ENCODE measurements around the gene HAO1.

HAO1 gene

DNA sequence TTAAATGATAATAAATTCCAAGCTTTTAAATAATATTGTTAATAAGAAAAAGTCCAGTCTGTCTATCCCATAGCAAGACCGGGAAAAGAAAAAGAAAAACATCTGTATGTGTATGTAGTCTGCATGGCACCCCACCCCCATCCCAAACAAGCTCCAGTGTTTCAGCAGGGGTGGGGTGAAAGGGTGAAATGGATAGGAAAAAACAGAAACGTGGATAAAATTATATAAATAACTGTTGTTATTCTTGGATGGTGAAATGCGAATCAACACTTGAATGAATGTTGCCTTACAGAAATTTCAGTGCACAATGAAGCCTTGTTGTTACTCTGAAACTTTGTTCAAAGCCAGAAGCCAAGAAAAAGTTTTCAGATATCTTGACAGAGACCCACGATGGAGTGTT, 31.4 kb downstream of the HAO1 start:
- H3K14ac ChIP-seq (ENCODE audit: low read length): no peak overlapping the region

DNA sequence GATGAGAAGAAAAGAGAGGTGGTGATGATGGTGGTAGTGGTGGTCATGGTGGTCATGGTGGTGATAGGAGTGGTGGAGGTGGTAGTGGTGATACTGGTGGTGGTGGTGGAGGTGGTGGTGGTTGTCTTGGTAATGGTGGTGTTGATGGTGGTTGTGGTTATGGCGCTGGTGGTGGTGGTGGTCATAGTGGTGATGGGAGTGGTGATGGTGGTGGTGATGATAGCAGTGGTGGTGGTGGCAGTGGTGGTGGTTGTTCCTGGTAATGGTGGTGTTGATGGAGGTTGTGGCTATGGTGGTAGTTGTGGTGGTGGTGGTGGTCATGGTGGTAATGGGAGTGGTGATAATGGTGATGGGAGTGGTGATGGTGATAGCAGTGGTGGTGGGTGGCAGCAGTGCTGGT, 36.8 kb downstream of the HAO1 start:
- Histone ChIP-seq H4K8ac (ENCODE audit: low read depth, low read length) (no peak overlapping the region), H3K9me3 (ENCODE audit: insufficient read depth, low read depth, low read length) (peaks cover 3% of the 10 kb centered on the region), H3K4me1 (ENCODE audit: control insufficient read depth in 1 of 2, insufficient read depth in 2 of 2, low read length in 2 of 2) (no peaks in the 10 kb centered on the region), H2BK12ac (ENCODE audit: low read length) (no peak overlapping the region), H2BK120ac (ENCODE audit: insufficient read depth, low read length, poor library complexity) (no peak overlapping the region), H3K27ac (ENCODE audit: low read depth, low read length) (no peak overlapping the region), H3K9ac (ENCODE audit: low read length) (no peak overlapping the region), H3K23ac (ENCODE audit: low read length) (no peak overlapping the region), H3K4me2 (ENCODE audit: low read length) (no peak overlapping the region), H2AK5ac (ENCODE audit: low read length) (no peak overlapping the region), H3K4me3 (ENCODE audit: low read depth, low read length) (peak overlapping the region; percentile 42), H3K79me2 (ENCODE audit: control insufficient read depth, insufficient read depth, low read length, poor library complexity) (no peaks in the 10 kb centered on the region), H2BK5ac (ENCODE audit: low read depth, low read length, poor library complexity) (no peak overlapping the region), H3K18ac (ENCODE audit: low read length) (no peak overlapping the region), H4K91ac (ENCODE audit: low read depth, low read length) (no peak overlapping the region), H3K36me3 (ENCODE audit: control insufficient read depth in 1 of 2, insufficient read depth in 2 of 2, low read length in 2 of 2) (no peaks in the 10 kb centered on the region), H3K79me1 (ENCODE audit: low read length) (no peaks in the 10 kb centered on the region), H3K14ac (ENCODE audit: low read length) (no peak overlapping the region), H3K27me3 (ENCODE audit: insufficient read depth, low read length) (no peaks in the 10 kb centered on the region), H4K12ac (ENCODE audit: low read depth, low read length) (no peak overlapping the region), H2AFZ (ENCODE audit: insufficient read depth, low read length, poor library complexity) (no peak overlapping the region), H3K4ac (ENCODE audit: low read depth, low read length) (no peak overlapping the region)
- no peak for DNase-seq
- no CpG with 5 or more reads among the region's 1 CpG for WGBS (ENCODE audit: extremely low coverage, insufficient coverage, insufficient read length)

More for the DNA sequence above, 31.4 kb downstream of the HAO1 start:
- Histone ChIP-seq H3K9me3 (ENCODE audit: insufficient read depth, low read depth, low read length) (no peaks in the 10 kb centered on the region), H3K9ac (ENCODE audit: low read length) (no peak overlapping the region), H3K4ac (ENCODE audit: low read depth, low read length) (no peak overlapping the region), H3K4me3 (ENCODE audit: low read depth, low read length) (no peak overlapping the region), H3K79me1 (ENCODE audit: low read length) (no peaks in the 10 kb centered on the region), H3K27me3 (ENCODE audit: insufficient read depth, low read length) (no peaks in the 10 kb centered on the region), H4K91ac (ENCODE audit: low read depth, low read length) (no peak overlapping the region), H4K8ac (ENCODE audit: low read depth, low read length) (no peak overlapping the region), H3K4me1 (ENCODE audit: control insufficient read depth in 1 of 2, insufficient read depth in 2 of 2, low read length in 2 of 2) (no peaks in the 10 kb centered on the region), H3K36me3 (ENCODE audit: control insufficient read depth in 1 of 2, insufficient read depth in 2 of 2, low read length in 2 of 2) (no peaks in the 10 kb centered on the region), H2BK120ac (ENCODE audit: insufficient read depth, low read length, poor library complexity) (no peak overlapping the region), H4K12ac (ENCODE audit: low read depth, low read length) (no peak overlapping the region), H3K18ac (ENCODE audit: low read length) (no peak overlapping the region), H3K79me2 (ENCODE audit: control insufficient read depth, insufficient read depth, low read length, poor library complexity) (no peaks in the 10 kb centered on the region), H2BK5ac (ENCODE audit: low read depth, low read length, poor library complexity) (no peak overlapping the region), H2AK5ac (ENCODE audit: low read length) (no peak overlapping the region), H3K4me2 (ENCODE audit: low read length) (no peak overlapping the region), H2AFZ (ENCODE audit: insufficient read depth, low read length, poor library complexity) (no peak overlapping the region), H2BK12ac (ENCODE audit: low read length) (no peak overlapping the region), H3K23ac (ENCODE audit: low read length) (no peak overlapping the region), H3K27ac (ENCODE audit: low read depth, low read length) (no peak overlapping the region)
- no peak for DNase-seq
- no CpG with 5 or more reads among the region's 4 CpGs for WGBS (ENCODE audit: extremely low coverage, insufficient coverage, insufficient read length)

DNA sequence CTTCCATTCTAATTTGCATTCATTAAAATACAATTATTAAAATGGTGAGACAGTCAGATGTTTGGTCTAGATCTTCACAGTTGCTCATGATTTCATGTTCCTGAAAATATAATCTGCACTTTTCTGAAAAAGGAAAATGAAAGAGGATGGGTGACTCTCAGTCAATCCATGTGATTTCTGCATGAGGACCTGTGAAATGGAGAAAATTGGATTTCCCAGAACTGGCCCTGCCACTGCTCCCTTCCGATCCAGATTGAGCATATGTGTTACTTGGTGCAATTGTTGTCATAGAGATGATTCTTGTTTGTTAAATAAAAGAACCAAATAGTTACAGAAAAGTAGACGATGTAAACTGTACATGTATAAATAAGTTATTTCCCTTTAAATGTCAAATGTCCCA, 37.4 kb downstream of the HAO1 start:
- H2AK5ac ChIP-seq (ENCODE audit: low read length): no peak overlapping the region
- WGBS (ENCODE audit: extremely low coverage, insufficient coverage, insufficient read length): no CpG with 5 or more reads among the region's 2 CpGs

DNA sequence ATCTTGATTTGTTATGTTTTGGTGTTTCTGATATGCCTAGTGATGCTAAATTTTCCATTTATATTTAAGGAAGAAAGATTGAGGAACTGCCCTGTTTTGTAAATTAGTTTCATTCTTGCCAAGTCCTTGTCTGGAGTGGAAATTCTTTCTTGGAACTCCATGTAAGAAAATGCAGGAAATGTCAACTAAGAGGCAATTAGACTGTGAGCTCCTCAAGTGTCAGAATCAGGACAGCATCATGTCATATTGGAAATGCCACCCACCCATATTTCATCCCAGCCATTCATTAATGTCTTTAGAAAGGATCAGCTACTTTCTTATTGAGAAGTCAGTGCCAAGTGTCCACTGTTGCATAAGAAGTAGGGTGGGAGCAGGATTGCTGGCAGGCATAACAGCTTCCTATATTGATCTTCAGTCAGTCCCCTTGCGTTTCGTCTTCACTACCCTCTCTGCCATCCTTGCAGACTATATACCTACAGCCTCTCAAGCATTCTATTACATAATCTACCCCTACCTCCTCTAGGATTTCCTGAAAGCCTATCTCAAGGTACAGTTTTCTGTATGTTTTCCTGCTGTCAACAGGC, 42.4 kb downstream of the HAO1 start:
- no peak overlapping the region for H3K14ac ChIP-seq (ENCODE audit: low read length)
- no CpG with 5 or more reads among the region's 2 CpGs for WGBS (ENCODE audit: extremely low coverage, insufficient coverage, insufficient read length)

More for the DNA sequence above, 37.4 kb downstream of the HAO1 start:
- H2BK5ac ChIP-seq (ENCODE audit: low read depth, low read length, poor library complexity): no peak overlapping the region
- no peak overlapping the region for H2BK120ac ChIP-seq (ENCODE audit: insufficient read depth, low read length, poor library complexity)
- H2BK12ac ChIP-seq (ENCODE audit: low read length): no peak overlapping the region
- H3K23ac ChIP-seq (ENCODE audit: low read length): no peak overlapping the region
- no peak overlapping the region for H4K12ac ChIP-seq (ENCODE audit: low read depth, low read length)
- H2AFZ ChIP-seq (ENCODE audit: insufficient read depth, low read length, poor library complexity): no peak overlapping the region
- H3K4me1 ChIP-seq (ENCODE audit: control insufficient read depth in 1 of 2, insufficient read depth in 2 of 2, low read length in 2 of 2): no peaks in the 10 kb centered on the region
- H3K14ac ChIP-seq (ENCODE audit: low read length): no peak overlapping the region
- H3K27me3 ChIP-seq (ENCODE audit: insufficient read depth, low read length): no peaks in the 10 kb centered on the region
- no peak overlapping the region for H4K8ac ChIP-seq (ENCODE audit: low read depth, low read length)
- no peak overlapping the region for H3K4me2 ChIP-seq (ENCODE audit: low read length)
- no peak for DNase-seq
- H3K36me3 ChIP-seq (ENCODE audit: control insufficient read depth in 1 of 2, insufficient read depth in 2 of 2, low read length in 2 of 2): no peaks in the 10 kb centered on the region
- H3K79me2 ChIP-seq (ENCODE audit: control insufficient read depth, insufficient read depth, low read length, poor library complexity): no peaks in the 10 kb centered on the region
- H3K4ac ChIP-seq (ENCODE audit: low read depth, low read length): no peak overlapping the region
- H3K9me3 ChIP-seq (ENCODE audit: insufficient read depth, low read depth, low read length): peaks cover 3% of the 10 kb centered on the region
- no peaks in the 10 kb centered on the region for H3K79me1 ChIP-seq (ENCODE audit: low read length)
- no peak overlapping the region for H4K91ac ChIP-seq (ENCODE audit: low read depth, low read length)
- no peak overlapping the region for H3K4me3 ChIP-seq (ENCODE audit: low read depth, low read length)
- H3K9ac ChIP-seq (ENCODE audit: low read length): no peak overlapping the region
- no peak overlapping the region for H3K27ac ChIP-seq (ENCODE audit: low read depth, low read length)
- H3K18ac ChIP-seq (ENCODE audit: low read length): no peak overlapping the region

More for the DNA sequence above, 42.4 kb downstream of the HAO1 start:
- no peak overlapping the region for H4K12ac ChIP-seq (ENCODE audit: low read depth, low read length)
- H3K79me1 ChIP-seq (ENCODE audit: low read length): no peaks in the 10 kb centered on the region
- no peak overlapping the region for H3K9ac ChIP-seq (ENCODE audit: low read length)
- no peak overlapping the region for H2BK12ac ChIP-seq (ENCODE audit: low read length)
- H4K91ac ChIP-seq (ENCODE audit: low read depth, low read length): no peak overlapping the region
- H2BK120ac ChIP-seq (ENCODE audit: insufficient read depth, low read length, poor library complexity): no peak overlapping the region
- no peak overlapping the region for H2AK5ac ChIP-seq (ENCODE audit: low read length)
- DNase-seq: no peak
- H4K8ac ChIP-seq (ENCODE audit: low read depth, low read length): no peak overlapping the region
- no peak overlapping the region for H3K4ac ChIP-seq (ENCODE audit: low read depth, low read length)
- no peaks in the 10 kb centered on the region for H3K27me3 ChIP-seq (ENCODE audit: insufficient read depth, low read length)
- no peaks in the 10 kb centered on the region for H3K9me3 ChIP-seq (ENCODE audit: insufficient read depth, low read depth, low read length)
- H3K18ac ChIP-seq (ENCODE audit: low read length): no peak overlapping the region
- H3K79me2 ChIP-seq (ENCODE audit: control insufficient read depth, insufficient read depth, low read length, poor library complexity): no peaks in the 10 kb centered on the region
- no peaks in the 10 kb centered on the region for H3K36me3 ChIP-seq (ENCODE audit: control insufficient read depth in 1 of 2, insufficient read depth in 2 of 2, low read length in 2 of 2)
- H3K4me3 ChIP-seq (ENCODE audit: low read depth, low read length): no peak overlapping the region
- no peak overlapping the region for H2AFZ ChIP-seq (ENCODE audit: insufficient read depth, low read length, poor library complexity)
- no peak overlapping the region for H3K4me2 ChIP-seq (ENCODE audit: low read length)
- H3K27ac ChIP-seq (ENCODE audit: low read depth, low read length): no peak overlapping the region
- no peak overlapping the region for H2BK5ac ChIP-seq (ENCODE audit: low read depth, low read length, poor library complexity)
- no peak overlapping the region for H3K23ac ChIP-seq (ENCODE audit: low read length)
- no peaks in the 10 kb centered on the region for H3K4me1 ChIP-seq (ENCODE audit: control insufficient read depth in 1 of 2, insufficient read depth in 2 of 2, low read length in 2 of 2)

Data from trophoblast cell (in vitro differentiated cells and primary cell).